K562 (cell line): ENCODE results near the gene ZNF778. TPM values are rescaled to one million over a fixed set of nuclear protein-coding genes. Genes with fewer than 3 reads are reported as not detected.

Experiments
- ATAC-seq: fragments of 200-7000 bp; cut with Tn5 transposase; 3 replicates; pipeline ENCODE4 v1.9.1; 2020; ENCODE audit warnings: moderate library complexity
- BruUV-seq: library from RNA; stranded (reverse); fragments of 400-500 nt; replicated peaks from 2 replicates; lab custom pipeline; 2021; lab: Mats Ljungman, UMichigan
- CTCF ChIA-PET: fragments of 300-600 bp; formaldehyde crosslinking; extraction: SDS; loops from one replicate; lab custom pipeline; 2021; ENCODE audit warnings: low intra/inter-chr PET ratio; lab: Yijun Ruan, JAX
- POLR2A ChIA-PET: fragments of 300-600, 350-650 bp; sonication (Branson Sonifier 250); formaldehyde crosslinking; extraction: SDS; loops from one replicate; lab custom pipeline; 2021; ENCODE audit warnings: antibody characterized with exemption, inconsistent platforms; lab: Yijun Ruan, JAX
- DNase-seq, 4 experiments: peaks; one replicate each; pipeline versions ENCODE4 v3.0.0 to v3.0.0-alpha.2; 2011 to 2018; ENCODE audit warnings: low spot score in 3 of 4, mixed read lengths in 3 of 4; ENCODE audit errors: extremely low read depth in 1 of 4
- FAIRE-seq: peaks from 2 replicates; lab custom pipeline; 2011; peaks lifted over from hg19 to GRCh38; lab: Jason Lieb, UNC
- H2AFZ ChIP-seq: 2 replicates; pipeline ENCODE4 v1.6.0; 2011; ENCODE audit warnings: low read depth, low read length, control low read depth, inconsistent platforms
- H3K27ac ChIP-seq: fragments of 200-600 bp; 3 replicates; pipeline ENCODE4 v1.8.0; 2011; ENCODE audit warnings: low read depth, mild to moderate bottlenecking, control low read depth, inconsistent platforms, low read length, moderate library complexity, mixed read lengths; ENCODE audit errors: extremely low read depth
- H3K27me3 ChIP-seq, 2 experiments: fragments of 300-600 bp in 1 of 2; 2 replicates in 1 of 2; 3 replicates in 1 of 2; pipeline versions ENCODE4 v1.6.0 to v1.8.0; 2011; ENCODE audit warnings: inconsistent platforms in 2 of 2, low read length in 2 of 2, mild to moderate bottlenecking in 1 of 2, mixed read lengths in 1 of 2, moderate library complexity in 1 of 2; ENCODE audit not compliant: control insufficient read depth in 2 of 2, insufficient read depth in 2 of 2
- H3K36me3 ChIP-seq: fragments of 300-600 bp; 3 replicates; pipeline ENCODE4 v1.8.0; 2011; ENCODE audit warnings: mild to moderate bottlenecking, low read length, inconsistent platforms; ENCODE audit not compliant: control insufficient read depth, insufficient read depth
- H3K4me1 ChIP-seq, 2 experiments: fragments of 200-600 bp in 1 of 2; replicated peaks in 1 of 2; 2 replicates in 1 of 2; 3 replicates in 1 of 2; pipeline versions ENCODE4 v1.5.1 to v1.8.0; 2011; ENCODE audit warnings: inconsistent platforms in 2 of 2, low read length in 2 of 2, mild to moderate bottlenecking in 1 of 2, mixed read lengths in 1 of 2, moderate library complexity in 1 of 2; ENCODE audit not compliant: control insufficient read depth in 2 of 2, insufficient read depth in 2 of 2
- H3K4me2 ChIP-seq: 2 replicates; pipeline ENCODE4 v1.6.1; 2011; ENCODE audit warnings: low read length, control low read depth, inconsistent platforms, mixed read lengths; ENCODE audit not compliant: insufficient read depth
- H3K4me3 ChIP-seq: fragments of 200-600 bp; sonication (generic), shearing (Covaris generic); 2 replicates; pipeline ENCODE4 v1.5.1; 2016; ENCODE audit warnings: control low read depth, inconsistent platforms
- H3K79me2 ChIP-seq: fragments of 200-600 bp; 3 replicates; pipeline ENCODE4 v1.8.0; 2011; ENCODE audit warnings: low read length, inconsistent platforms; ENCODE audit not compliant: control insufficient read depth, insufficient read depth
- H3K9ac ChIP-seq, 2 experiments: 2 replicates each; pipeline versions ENCODE4 v1.6.0 to v1.6.1; 2011; ENCODE audit warnings: low read depth in 2 of 2, low read length in 2 of 2, control low read depth in 1 of 2, inconsistent platforms in 1 of 2, mild to moderate bottlenecking in 1 of 2, mixed read lengths in 1 of 2; ENCODE audit not compliant: insufficient read depth in 1 of 2
- H3K9me1 ChIP-seq: one replicate; pipeline ENCODE4 v1.6.0; 2011; ENCODE audit warnings: inconsistent platforms, mild to moderate bottlenecking, low read length, moderate library complexity; ENCODE audit not compliant: control insufficient read depth, insufficient read depth
- H3K9me3 ChIP-seq: replicated peaks from 2 replicates; pipeline ENCODE4 v1.5.1; 2011; ENCODE audit warnings: low read depth, low read length, inconsistent platforms; ENCODE audit not compliant: control insufficient read depth, insufficient read depth
- H4K20me1 ChIP-seq: replicated peaks from 2 replicates; pipeline ENCODE4 v1.6.1; 2011; ENCODE audit warnings: low read length, inconsistent platforms, mixed read lengths; ENCODE audit not compliant: control insufficient read depth, insufficient read depth
- NR3C1 ChIP-seq: sonication (generic); formaldehyde crosslinking; IDR thresholded peaks from 2 replicates; pipeline ENCODE4 v1.8.1; 2022; ENCODE audit warnings: missing genetic modification reagents
- SIN3B ChIP-seq: fragments of 450-650 bp; IDR thresholded peaks from 2 replicates; pipeline ENCODE4 v1.6.1; 2017; ENCODE audit warnings: low read depth, mild to moderate bottlenecking, moderate library complexity
- WGBS: fragments of 100-300 bp; shearing (Covaris generic); methylation state at CpG from one replicate; pipeline ENCODE4 v1.1.6; 2016; ENCODE audit warnings: low coverage, mixed read lengths; ENCODE audit not compliant: insufficient coverage; ENCODE audit errors: missing lambda C conversion rate; 5-methylcytosine and 5-hydroxymethylcytosine counted together
- in situ Hi-C: fragments of 300-500 bp; cut with MboI; formaldehyde crosslinking; loops from 4 replicates; pipeline ENCODE4 v1.15.0; 2018; ENCODE audit warnings: inconsistent platforms, mixed read lengths
- intact Hi-C: fragments of 100-400 bp; cut with micrococcal nuclease; formaldehyde crosslinking; loops from 2 replicates; pipeline ENCODE4 v1.14.2; 2022
- polyA plus RNA-seq, 8 experiments: library from polyadenylated mRNA; depleted of rRNA in 4 of 8; stranded (reverse) in 5 of 8; unstranded in 3 of 8; fragments of >200 nt; fragmentation: Nextera tagmentation in 2 of 8; fragmentation: Illumina TruSeq in 1 of 8; extraction: Ambion mirVana in 2 of 8; extraction: Trizol in 1 of 8; gene quantifications; 2 replicates each; pipeline versions ENCODE4 v1.2.1 to v1.2.3, GENCODE V29; 2011 to 2014; ENCODE audit warnings: inconsistent platforms in 1 of 8, missing spikeins in 1 of 8
- total RNA-seq, 7 experiments: library from RNA; depleted of rRNA in 6 of 7; stranded (reverse); fragments of >200 nt in 6 of 7; fragmentation: Illumina TruSeq in 2 of 7; extraction: Trizol in 2 of 7; gene quantifications; 2 replicates each; pipeline versions ENCODE4 v1.2.1 to v1.2.3, GENCODE V29; 2011 to 2021; ENCODE audit warnings: low replicate concordance in 1 of 7
- TF ChIP-seq, protein P1 (sequence below), 2 experiments: fragments of 450-650 bp; conservative IDR thresholded peaks; 2 replicates each; pipeline ENCODE4 v1.6.1; 2017; ENCODE audit warnings: mild to moderate bottlenecking in 2 of 2, moderate library complexity in 2 of 2
- TF ChIP-seq, protein P2 (sequence below): sonication (generic); formaldehyde crosslinking; IDR thresholded peaks from 2 replicates; pipeline ENCODE4 v1.9.0; 2022; ENCODE audit warnings: mild to moderate bottlenecking, missing genetic modification reagents

Gene ZNF778
- total and polyA plus RNA-seq, 9 of the 15 experiments (the other 6 are each of a cell fraction or from before 2014, with no cell fraction given): 0.70 to 60.6 (median 7.5) TPM

GRCh38 chr16:89198417-89199240, 18.9 kb upstream of the ZNF778 start (continued):
- TF ChIP-seq, protein P1, sequence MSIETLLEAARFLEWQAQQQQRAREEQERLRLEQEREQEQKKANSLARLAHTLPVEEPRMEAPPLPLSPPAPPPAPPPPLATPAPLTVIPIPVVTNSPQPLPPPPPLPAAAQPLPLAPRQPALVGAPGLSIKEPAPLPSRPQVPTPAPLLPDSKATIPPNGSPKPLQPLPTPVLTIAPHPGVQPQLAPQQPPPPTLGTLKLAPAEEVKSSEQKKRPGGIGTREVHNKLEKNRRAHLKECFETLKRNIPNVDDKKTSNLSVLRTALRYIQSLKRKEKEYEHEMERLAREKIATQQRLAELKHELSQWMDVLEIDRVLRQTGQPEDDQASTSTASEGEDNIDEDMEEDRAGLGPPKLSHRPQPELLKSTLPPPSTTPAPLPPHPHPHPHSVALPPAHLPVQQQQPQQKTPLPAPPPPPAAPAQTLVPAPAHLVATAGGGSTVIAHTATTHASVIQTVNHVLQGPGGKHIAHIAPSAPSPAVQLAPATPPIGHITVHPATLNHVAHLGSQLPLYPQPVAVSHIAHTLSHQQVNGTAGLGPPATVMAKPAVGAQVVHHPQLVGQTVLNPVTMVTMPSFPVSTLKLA (conservative IDR thresholded peaks at IDR 0.05): no peak

DNA sequence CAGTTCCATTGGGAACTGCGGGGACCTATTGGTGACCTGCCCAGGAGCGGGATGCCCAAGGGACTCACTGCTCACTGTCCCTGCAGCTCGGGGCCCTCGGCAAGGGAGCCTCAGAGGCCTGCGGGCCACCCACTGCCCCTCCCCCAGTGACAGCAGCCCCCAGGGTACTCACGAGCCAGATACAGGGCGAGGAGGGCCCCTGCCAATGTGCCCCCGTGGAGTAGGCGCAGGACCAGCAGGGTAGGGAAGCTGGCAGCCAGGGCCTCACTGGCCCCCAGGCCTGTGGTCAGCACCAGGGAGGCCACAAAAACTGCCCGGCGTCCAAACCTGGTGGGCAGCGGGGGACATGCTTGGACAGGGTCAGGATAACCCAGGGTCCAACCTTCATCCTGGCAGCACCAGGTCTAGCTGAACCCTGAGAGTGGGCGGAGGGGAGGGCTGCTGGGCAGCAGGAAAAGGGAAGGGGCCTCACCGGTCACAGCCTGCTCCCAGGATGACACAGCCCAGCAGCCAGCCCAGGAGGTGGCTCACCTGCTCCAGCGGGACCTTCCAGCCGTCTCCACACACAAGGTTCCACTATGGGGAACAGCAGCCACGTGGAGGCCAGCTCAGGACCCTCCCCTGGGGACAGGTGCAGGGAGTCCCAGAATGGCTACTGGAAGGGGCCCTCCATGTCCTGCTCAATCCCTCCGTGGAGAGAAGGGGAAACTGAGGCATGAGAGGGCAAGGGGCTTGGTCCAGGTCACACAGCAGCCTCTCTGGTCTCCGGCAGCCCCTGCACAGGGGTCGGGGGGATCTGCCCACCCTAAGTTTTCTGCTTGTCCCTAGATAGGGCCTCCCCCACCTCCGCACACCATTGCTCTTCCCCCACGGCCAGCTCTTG, 18.0 kb upstream of the ZNF778 start:
- H3K4me2 ChIP-seq: no peak overlapping the region
- no peaks in the 10 kb centered on the region for H3K9me1 ChIP-seq
- H3K9me3 ChIP-seq: peaks cover 5% of the 10 kb centered on the region
- no peaks in the 10 kb centered on the region for H3K79me2 ChIP-seq
- ATAC-seq: no peak
- peaks cover 0 to 67% of the 10 kb centered on the region in 2 experiments; a peak in 2 of 5 replicates for H3K4me1 ChIP-seq
- peaks cover 7 to 15% of the 10 kb centered on the region in 2 experiments for H3K27me3 ChIP-seq
- no peak overlapping the region for H3K9ac ChIP-seq
- TF ChIP-seq NR3C1 (CRISPR knock-in tag) (no peak), SIN3B (no peak)
- TF ChIP-seq, protein P2, sequence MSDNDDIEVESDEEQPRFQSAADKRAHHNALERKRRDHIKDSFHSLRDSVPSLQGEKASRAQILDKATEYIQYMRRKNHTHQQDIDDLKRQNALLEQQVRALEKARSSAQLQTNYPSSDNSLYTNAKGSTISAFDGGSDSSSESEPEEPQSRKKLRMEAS (CRISPR knock-in tag): 0 out of 2 replicates have a peak, but pooled peaks have one; percentile 29
- in situ Hi-C loops: no loop called here
- no peak overlapping the region for H3K27ac ChIP-seq
- no peak for DNase-seq
- CTCF ChIA-PET: no interaction called here
- no peak overlapping the region for H2AFZ ChIP-seq
- 68% methylated on average over 20 of the region's 22 CpGs for WGBS
- no peak for FAIRE-seq
- POLR2A ChIA-PET: interaction anchor here (0.6 to 1.2 kb wide), 4 partner anchors 17 to 499 kb away, joined by 3 to 4 read pairs (median 4); no protein-coding TSS in a partner anchor
- no TSS peak for BruUV-seq
- no peaks in the 10 kb centered on the region for H3K36me3 ChIP-seq
- H4K20me1 ChIP-seq: no peaks in the 10 kb centered on the region; the same call in 1 of the 2 replicates
- H3K4me3 ChIP-seq: no peak overlapping the region
- intact Hi-C loops: no loop called here
